ENCODE data around the gene GRIK1.

- TF ChIP-seq, protein P1, sequence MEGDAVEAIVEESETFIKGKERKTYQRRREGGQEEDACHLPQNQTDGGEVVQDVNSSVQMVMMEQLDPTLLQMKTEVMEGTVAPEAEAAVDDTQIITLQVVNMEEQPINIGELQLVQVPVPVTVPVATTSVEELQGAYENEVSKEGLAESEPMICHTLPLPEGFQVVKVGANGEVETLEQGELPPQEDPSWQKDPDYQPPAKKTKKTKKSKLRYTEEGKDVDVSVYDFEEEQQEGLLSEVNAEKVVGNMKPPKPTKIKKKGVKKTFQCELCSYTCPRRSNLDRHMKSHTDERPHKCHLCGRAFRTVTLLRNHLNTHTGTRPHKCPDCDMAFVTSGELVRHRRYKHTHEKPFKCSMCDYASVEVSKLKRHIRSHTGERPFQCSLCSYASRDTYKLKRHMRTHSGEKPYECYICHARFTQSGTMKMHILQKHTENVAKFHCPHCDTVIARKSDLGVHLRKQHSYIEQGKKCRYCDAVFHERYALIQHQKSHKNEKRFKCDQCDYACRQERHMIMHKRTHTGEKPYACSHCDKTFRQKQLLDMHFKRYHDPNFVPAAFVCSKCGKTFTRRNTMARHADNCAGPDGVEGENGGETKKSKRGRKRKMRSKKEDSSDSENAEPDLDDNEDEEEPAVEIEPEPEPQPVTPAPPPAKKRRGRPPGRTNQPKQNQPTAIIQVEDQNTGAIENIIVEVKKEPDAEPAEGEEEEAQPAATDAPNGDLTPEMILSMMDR (IDR thresholded peaks at IDR 0.05) = no peak
- TF ChIP-seq POLR2AphosphoS5 (IDR thresholded peaks at IDR 0.05) = no peak
Measured at GRCh38 chr21:29716753-29717152, 223.0 kb downstream of the GRIK1 start.

Measured in prostate gland (tissue), 2 donors.